DOHH2 (cell line): Measurements from ENCODE around the gene DIP2B.

ENCODE experiments used
- EZH2phosphoT487 ChIP-seq: fragments of 200-600 bp; sonication (generic); IDR thresholded peaks from 2 replicates; pipeline ENCODE4 v1.6.1; 2017; ENCODE audit warnings: borderline replicate concordance, mild to moderate bottlenecking, antibody characterized with exemption, low read length, moderate library complexity, mixed read lengths
- TF ChIP-seq, protein P1 (sequence below): fragments of 200-600 bp; sonication (generic); IDR thresholded peaks from one replicate; pipeline ENCODE4 v1.5.1; 2014; ENCODE audit warnings: antibody characterized with exemption, mild to moderate bottlenecking, low read depth, low read length; ENCODE audit not compliant: poor library complexity, severe bottlenecking

DNA sequence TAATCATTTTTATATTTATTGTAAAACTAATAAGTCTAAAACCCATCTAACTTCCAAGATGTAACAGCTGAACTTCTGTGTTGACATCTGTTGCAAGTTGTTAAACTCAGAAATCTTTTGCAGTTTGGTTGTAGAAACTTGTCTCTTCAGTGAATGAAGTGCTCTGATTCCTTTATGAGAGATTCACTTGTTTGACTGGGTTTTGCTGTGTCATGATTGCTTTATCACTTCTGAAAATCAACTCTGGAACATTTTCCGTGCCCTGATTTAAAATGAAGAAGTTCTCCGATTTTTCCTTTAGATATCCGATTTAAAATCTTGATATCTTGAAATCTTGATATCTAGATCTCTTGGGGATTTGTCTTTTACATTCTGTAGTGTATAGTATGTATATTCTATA, 65.1 kb downstream of the DIP2B start:
- TF ChIP-seq EZH2phosphoT487 = no peak
- TF ChIP-seq, protein P1, sequence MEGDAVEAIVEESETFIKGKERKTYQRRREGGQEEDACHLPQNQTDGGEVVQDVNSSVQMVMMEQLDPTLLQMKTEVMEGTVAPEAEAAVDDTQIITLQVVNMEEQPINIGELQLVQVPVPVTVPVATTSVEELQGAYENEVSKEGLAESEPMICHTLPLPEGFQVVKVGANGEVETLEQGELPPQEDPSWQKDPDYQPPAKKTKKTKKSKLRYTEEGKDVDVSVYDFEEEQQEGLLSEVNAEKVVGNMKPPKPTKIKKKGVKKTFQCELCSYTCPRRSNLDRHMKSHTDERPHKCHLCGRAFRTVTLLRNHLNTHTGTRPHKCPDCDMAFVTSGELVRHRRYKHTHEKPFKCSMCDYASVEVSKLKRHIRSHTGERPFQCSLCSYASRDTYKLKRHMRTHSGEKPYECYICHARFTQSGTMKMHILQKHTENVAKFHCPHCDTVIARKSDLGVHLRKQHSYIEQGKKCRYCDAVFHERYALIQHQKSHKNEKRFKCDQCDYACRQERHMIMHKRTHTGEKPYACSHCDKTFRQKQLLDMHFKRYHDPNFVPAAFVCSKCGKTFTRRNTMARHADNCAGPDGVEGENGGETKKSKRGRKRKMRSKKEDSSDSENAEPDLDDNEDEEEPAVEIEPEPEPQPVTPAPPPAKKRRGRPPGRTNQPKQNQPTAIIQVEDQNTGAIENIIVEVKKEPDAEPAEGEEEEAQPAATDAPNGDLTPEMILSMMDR = no peak
